Kidney (tissue), 14 donors: ENCODE measurements around the gene ALAS1. TPM values are rescaled to one million over a fixed set of nuclear protein-coding genes. Genes with fewer than 3 reads are reported as not detected.

Experiments used
- DNase-seq, 5 donors: peaks; one replicate each; pipeline ENCODE4 v3.0.0-alpha.2; 2013 to 2020
- FAIRE-seq: peaks from 2 replicates; lab custom pipeline; 2012; peaks lifted over from hg19 to GRCh38; lab: Jason Lieb, UNC
- H3K27ac ChIP-seq, 2 donors: one replicate each; pipeline ENCODE4 v1.7.0; 2013; ENCODE audit warnings: low read depth in 2 of 2, low read length in 2 of 2, inconsistent platforms in 1 of 2
- H3K27me3 ChIP-seq: one replicate; pipeline ENCODE4 v1.7.1; 2013; ENCODE audit warnings: low read length, inconsistent platforms; ENCODE audit not compliant: control insufficient read depth, insufficient read depth
- H3K36me3 ChIP-seq, 3 donors: one replicate each; pipeline versions ENCODE4 v1.7.0 to v1.7.1; 2013; ENCODE audit warnings: low read length in 3 of 3, control low read depth in 1 of 3, inconsistent platforms in 1 of 3; ENCODE audit not compliant: insufficient read depth in 3 of 3, control insufficient read depth in 2 of 3
- H3K4me1 ChIP-seq, 3 donors: one replicate each; pipeline versions ENCODE4 v1.7.0 to v1.7.1; 2013; ENCODE audit warnings: low read length in 3 of 3, inconsistent platforms in 1 of 3, low read depth in 1 of 3; ENCODE audit not compliant: control insufficient read depth in 2 of 3, insufficient read depth in 2 of 3
- H3K4me3 ChIP-seq, 3 donors: one replicate each; pipeline versions ENCODE4 v1.7.0 to v1.8.1; 2013; ENCODE audit warnings: low read length in 3 of 3, control low read depth in 1 of 3, inconsistent platforms in 1 of 3
- H3K9ac ChIP-seq, 3 donors: one replicate each; pipeline versions ENCODE4 v1.7.0 to v1.7.1; 2013; ENCODE audit warnings: low read length in 3 of 3, control low read depth in 1 of 3, inconsistent platforms in 1 of 3
- H3K9me3 ChIP-seq, 3 donors: one replicate each; pipeline versions ENCODE4 v1.7.0 to v1.7.1; 2013; ENCODE audit warnings: low read length in 3 of 3, control low read depth in 1 of 3, inconsistent platforms in 1 of 3; ENCODE audit not compliant: control insufficient read depth in 2 of 3, insufficient read depth in 1 of 3
- intact Hi-C: fragments of 100-400 bp; cut with DNase I; formaldehyde crosslinking; loops from one replicate; pipeline ENCODE4 v1.11.1; 2022
- polyA plus RNA-seq: library from polyadenylated mRNA; stranded (reverse); fragments of 350-450 nt; fragmentation: Illumina TruSeq; extraction: RNeasy Lipid Tissue Mini Kit (QIAGEN cat#74804); gene quantifications from one replicate; pipeline ENCODE4 v1.2.3, GENCODE V29; 2014; ENCODE audit warnings: low read depth, low replicate concordance; ENCODE audit not compliant: insufficient read depth
- total RNA-seq: library from RNA; stranded (reverse); fragmentation: NEBNext Ultra II Directional; extraction: Animal tissue kit (Norgen Biotek cat#: 25700); gene quantifications from one replicate; pipeline ENCODE4 v1.2.1, GENCODE V29; 2021
- TF ChIP-seq, protein P1 (sequence below): IDR thresholded peaks from 3 replicates; pipeline ENCODE4 v1.5.1; 2012; ENCODE audit warnings: mild to moderate bottlenecking, moderate library complexity, borderline replicate concordance; ENCODE audit not compliant: insufficient read depth; ENCODE audit errors: extremely low read depth
- donor health status: control.
- donor health status: control.
- donor health status: control.
- donor health status: control.
- donor health status: control.
- donor health status: DM: yes; HTN: yes; CAD: no.
- donor health status: Normal renal cell carcinoma (clear cell type).

The ALAS1 gene
- total and polyA plus RNA-seq, 2 donors from 2014 or later, result 42.8 to 77.2 TPM

- Histone ChIP-seq H3K4me1 (no peaks in the 10 kb centered on the region), H3K4me3 (no peak overlapping the region), H3K27me3 (no peaks in the 10 kb centered on the region), H3K9me3 (no peaks in the 10 kb centered on the region), H3K27ac (no peak overlapping the region), H3K36me3 (peaks cover 18 to 63% (median 55%) of the 10 kb centered on the region in 3 donors), H3K9ac (no peak overlapping the region)
- intact Hi-C loops, result no loop called here
- no peak for DNase-seq
- TF ChIP-seq, protein P1, sequence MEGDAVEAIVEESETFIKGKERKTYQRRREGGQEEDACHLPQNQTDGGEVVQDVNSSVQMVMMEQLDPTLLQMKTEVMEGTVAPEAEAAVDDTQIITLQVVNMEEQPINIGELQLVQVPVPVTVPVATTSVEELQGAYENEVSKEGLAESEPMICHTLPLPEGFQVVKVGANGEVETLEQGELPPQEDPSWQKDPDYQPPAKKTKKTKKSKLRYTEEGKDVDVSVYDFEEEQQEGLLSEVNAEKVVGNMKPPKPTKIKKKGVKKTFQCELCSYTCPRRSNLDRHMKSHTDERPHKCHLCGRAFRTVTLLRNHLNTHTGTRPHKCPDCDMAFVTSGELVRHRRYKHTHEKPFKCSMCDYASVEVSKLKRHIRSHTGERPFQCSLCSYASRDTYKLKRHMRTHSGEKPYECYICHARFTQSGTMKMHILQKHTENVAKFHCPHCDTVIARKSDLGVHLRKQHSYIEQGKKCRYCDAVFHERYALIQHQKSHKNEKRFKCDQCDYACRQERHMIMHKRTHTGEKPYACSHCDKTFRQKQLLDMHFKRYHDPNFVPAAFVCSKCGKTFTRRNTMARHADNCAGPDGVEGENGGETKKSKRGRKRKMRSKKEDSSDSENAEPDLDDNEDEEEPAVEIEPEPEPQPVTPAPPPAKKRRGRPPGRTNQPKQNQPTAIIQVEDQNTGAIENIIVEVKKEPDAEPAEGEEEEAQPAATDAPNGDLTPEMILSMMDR, result no peak
- no peak for FAIRE-seq
Measured at GRCh38 chr3:52204337-52205073, 6.5 kb downstream of the ALAS1 start.

- FAIRE-seq, result no peak
- H3K27ac ChIP-seq, result no peak overlapping the region
Measured at GRCh38 chr3:52205727-52206372, 7.9 kb downstream of the ALAS1 start.

DNA sequence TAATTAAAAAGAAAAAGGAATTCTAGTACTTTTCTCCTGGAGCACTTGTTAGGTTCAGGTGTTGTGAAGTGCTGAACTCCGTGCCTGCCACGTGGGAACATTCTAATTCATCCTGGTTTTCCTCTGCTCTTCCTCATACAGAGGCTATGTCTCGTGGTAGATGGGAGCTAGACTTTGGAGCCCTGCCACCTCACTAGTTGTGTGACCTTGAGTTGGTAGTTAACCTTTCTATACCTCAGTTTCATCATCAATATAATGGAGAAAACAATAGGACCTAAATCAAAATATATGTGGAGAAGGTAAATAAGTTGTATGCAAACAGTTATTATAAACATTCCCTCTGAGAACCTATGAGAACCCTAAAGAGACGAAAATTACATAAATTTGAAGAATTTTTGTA, 10.6 kb downstream of the ALAS1 start:
- Histone ChIP-seq H3K4me1 (no peaks in the 10 kb centered on the region), H3K27me3 (no peaks in the 10 kb centered on the region), H3K9ac (no peak overlapping the region), H3K9me3 (no peaks in the 10 kb centered on the region), H3K4me3 (no peak overlapping the region), H3K36me3 (peaks cover 19 to 84% (median 75%) of the 10 kb centered on the region in 3 donors), H3K27ac (no peak overlapping the region)
- DNase-seq, result no peak
- TF ChIP-seq, protein P1, result no peak
- no peak for FAIRE-seq
- intact Hi-C loops, result no loop called here

More at GRCh38 chr3:52205727-52206372, 7.9 kb downstream of the ALAS1 start:
- no peaks in the 10 kb centered on the region for H3K27me3 ChIP-seq
- TF ChIP-seq, protein P1, result no peak
- peaks cover 21 to 77% (median 66%) of the 10 kb centered on the region in 3 donors for H3K36me3 ChIP-seq
- DNase-seq, result no peak
- no peak overlapping the region for H3K4me3 ChIP-seq
- H3K9ac ChIP-seq, result no peak overlapping the region
- H3K4me1 ChIP-seq, result no peaks in the 10 kb centered on the region
- no peaks in the 10 kb centered on the region for H3K9me3 ChIP-seq
- intact Hi-C loops, result no loop called here
